AG04449 (cell line): Measurements from ENCODE around the gene ORMDL1.
A peak's percentile ranks its signal among the peaks of the same experiment; 100 is the strongest.

ENCODE experiments used
- CTCF ChIA-PET: fragments of 350-600 bp; formaldehyde crosslinking; extraction: SDS; loops from one replicate; lab custom pipeline; 2021; ENCODE audit warnings: antibody characterized with exemption; lab: Yijun Ruan, JAX
- POLR2A ChIA-PET: fragments of 400-600, 350-600 bp; formaldehyde crosslinking; extraction: SDS; loops from one replicate; lab custom pipeline; 2020; ENCODE audit warnings: antibody characterized with exemption, inconsistent platforms; lab: Yijun Ruan, JAX
- DNase-seq: peaks from one replicate; pipeline ENCODE4 v3.0.0-alpha.2; 2010; ENCODE audit warnings: low read depth, low spot score
- H3K4me3 ChIP-seq: 2 replicates; pipeline ENCODE4 v1.5.1; 2011; ENCODE audit warnings: low read depth, mild to moderate bottlenecking, control low read depth, low read length
- CTCF ChIP-seq: IDR thresholded peaks from one replicate; pipeline ENCODE4 v1.5.1; 2011; ENCODE audit warnings: mild to moderate bottlenecking, moderate library complexity, low read length, control low read depth, inconsistent platforms; ENCODE audit not compliant: insufficient read depth; ENCODE audit errors: missing control alignments

Gene ORMDL1

DNA sequence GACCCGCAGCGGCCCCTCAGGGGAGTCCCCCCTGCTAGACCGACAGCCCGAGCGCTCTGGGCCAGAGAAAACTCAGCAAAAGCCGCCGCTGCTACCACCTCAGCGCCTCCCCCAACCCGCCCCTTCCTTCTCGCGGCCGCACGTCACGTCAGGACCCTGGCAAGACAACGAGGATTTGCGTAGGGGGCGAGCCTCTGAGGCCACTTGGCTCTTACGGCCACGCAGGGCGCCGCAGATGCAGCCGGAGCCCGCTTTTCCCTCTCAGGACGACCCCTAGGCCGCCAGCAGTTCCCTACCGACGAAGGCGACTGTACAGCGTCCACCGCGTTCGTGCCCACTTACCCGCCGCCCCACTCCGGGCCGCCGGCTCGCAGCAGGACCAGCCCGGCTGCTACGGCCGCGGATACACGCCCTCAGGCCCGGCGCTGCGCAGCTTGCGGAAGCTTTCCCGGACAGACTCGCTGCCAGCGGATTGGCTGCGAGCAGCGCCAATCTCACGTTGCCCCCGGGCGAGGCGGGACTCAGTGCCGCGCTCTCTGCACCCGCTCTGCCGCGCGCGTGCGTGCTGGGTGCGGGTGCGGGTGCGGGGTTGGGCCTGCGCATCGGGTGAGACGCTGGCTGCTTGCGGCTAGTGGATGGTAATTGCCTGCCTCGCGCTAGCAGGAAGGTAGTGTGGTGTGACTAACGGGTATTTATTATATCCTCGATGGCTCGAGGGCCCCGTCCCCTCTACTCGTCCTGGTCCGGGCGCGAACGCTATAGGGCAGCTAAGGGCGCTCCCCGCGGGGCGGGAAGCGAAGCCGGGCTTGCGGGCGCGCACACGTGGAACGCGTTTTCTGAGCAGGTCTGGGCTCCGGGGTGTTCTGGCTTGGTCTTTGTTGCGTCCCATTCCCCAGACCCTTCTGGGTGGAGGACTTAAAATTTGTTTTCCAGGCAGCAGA is at the start of gene ORMDL1, which contains the start of gene PMS1:
TSS of gene ORMDL1 (minus strand) at position 413 of the 941 bp plus-strand sequence. CDS start 1,744 bp downstream, outside the sequence.
TSS of gene PMS1 (plus strand) at position 524 of the 941 bp plus-strand sequence. CDS start 7,360 bp downstream, outside the sequence.
- ChIA-PET POLR2A (interaction anchor here (0.7 to 1.6 kb wide), 4 partner anchors 15 to 299 kb away, joined by 3 to 6 read pairs (median 4); partner anchors contain the start of gene OSGEPL1), CTCF (interaction anchor here (1.0 to 1.6 kb wide), 3 partner anchors 14 to 530 kb away, joined by 3 to 8 read pairs (median 4); partner anchors contain the start of gene OSGEPL1)
- DNase-seq = peak; percentile 70
- TF ChIP-seq CTCF = no peak
- peak within 1 kb of the TSS; percentile 85 for H3K4me3 ChIP-seq

DNA sequence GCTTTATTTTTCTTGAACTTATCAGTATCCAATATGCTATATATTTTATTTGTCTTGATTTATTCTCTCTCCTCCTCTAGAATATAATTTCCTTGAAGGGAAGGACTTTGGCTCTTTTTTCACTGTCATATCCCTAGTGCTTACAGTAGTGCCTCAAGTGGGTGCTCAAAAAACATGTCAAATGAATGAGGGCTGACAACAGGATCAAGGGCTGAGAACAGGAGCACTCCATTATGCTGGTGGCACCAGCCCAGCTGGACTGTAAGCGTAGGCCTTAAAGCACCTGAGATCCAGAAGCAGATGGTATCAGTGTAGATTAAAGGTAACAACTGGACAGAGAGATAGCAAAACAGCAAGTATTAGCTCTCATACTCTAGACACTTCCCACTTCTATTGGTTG is 46.4 kb upstream of the ORMDL1 start:
- no peak overlapping the region for H3K4me3 ChIP-seq
- CTCF ChIA-PET = no interaction called here
- no peak for DNase-seq
- TF ChIP-seq CTCF = no peak
- POLR2A ChIA-PET = no interaction called here

- CTCF ChIA-PET = interaction anchor here (0.9 kb wide), 1 partner anchor 10 kb away, joined by 3 read pairs; no protein-coding TSS in a partner anchor
- H3K4me3 ChIP-seq = no peak overlapping the region
- no peak for TF ChIP-seq CTCF
- POLR2A ChIA-PET = no interaction called here
- DNase-seq = peak; percentile 17
These were observed 45.1 kb upstream of the ORMDL1 start for GRCh38 chr2:189829102-189829833.

GRCh38 chr2:189826039-189826438 is 41.9 kb upstream of the ORMDL1 start:
- ChIA-PET POLR2A (no interaction called here), CTCF (no interaction called here)
- DNase-seq = no peak
- TF ChIP-seq CTCF = no peak
- no peak overlapping the region for H3K4me3 ChIP-seq

DNA sequence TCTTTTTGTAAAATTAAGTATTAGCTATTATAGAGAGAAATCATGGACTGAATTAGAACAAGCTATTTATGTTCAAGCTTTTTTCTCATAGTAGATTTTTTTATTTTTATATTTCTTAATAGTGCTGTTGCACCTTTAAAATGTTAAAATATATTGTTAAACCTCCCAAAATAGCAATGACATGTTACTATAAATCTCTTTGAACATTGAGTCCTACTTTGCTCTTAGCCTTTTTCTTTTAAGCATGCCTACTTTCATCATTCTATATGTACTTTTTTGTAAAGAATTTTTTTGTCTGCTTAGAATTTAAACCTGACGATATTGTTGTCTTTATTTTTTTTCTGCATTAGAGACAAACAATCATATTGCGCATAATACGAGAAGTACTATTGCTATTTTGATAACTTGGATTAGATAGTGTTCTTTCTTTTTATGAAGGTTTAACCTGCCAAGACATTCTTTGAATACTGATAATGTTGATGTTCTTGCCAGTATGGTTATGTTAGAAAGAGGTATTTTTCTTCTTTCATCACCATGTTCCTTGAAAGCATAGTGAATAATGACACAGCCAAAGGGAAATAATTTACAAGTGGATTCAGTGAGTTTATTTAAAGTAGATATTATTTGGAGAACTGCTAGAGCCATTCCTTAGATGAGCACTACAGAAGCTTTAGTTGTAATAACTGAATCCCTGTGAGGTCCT is 40.7 kb upstream of the ORMDL1 start:
- CTCF ChIA-PET = no interaction called here
- POLR2A ChIA-PET = no interaction called here
- TF ChIP-seq CTCF = no peak
- no peak for DNase-seq
- H3K4me3 ChIP-seq = no peak overlapping the region
